Astrocyte (in vitro differentiated cells and primary cell): ENCODE measurements around the gene SUMF1.

ENCODE experiments used
- EZH2 ChIP-seq: IDR thresholded peaks from 2 replicates; pipeline ENCODE4 v1.6.1; 2012; ENCODE audit warnings: mild to moderate bottlenecking, low read length, inconsistent platforms; ENCODE audit not compliant: insufficient read depth
- TF ChIP-seq, protein P1 (sequence below): IDR thresholded peaks from 2 replicates; pipeline ENCODE4 v1.5.1; 2011; ENCODE audit warnings: low read depth, mild to moderate bottlenecking, inconsistent platforms, low read length, moderate library complexity; ENCODE audit not compliant: insufficient read depth

- TF ChIP-seq, protein P1, sequence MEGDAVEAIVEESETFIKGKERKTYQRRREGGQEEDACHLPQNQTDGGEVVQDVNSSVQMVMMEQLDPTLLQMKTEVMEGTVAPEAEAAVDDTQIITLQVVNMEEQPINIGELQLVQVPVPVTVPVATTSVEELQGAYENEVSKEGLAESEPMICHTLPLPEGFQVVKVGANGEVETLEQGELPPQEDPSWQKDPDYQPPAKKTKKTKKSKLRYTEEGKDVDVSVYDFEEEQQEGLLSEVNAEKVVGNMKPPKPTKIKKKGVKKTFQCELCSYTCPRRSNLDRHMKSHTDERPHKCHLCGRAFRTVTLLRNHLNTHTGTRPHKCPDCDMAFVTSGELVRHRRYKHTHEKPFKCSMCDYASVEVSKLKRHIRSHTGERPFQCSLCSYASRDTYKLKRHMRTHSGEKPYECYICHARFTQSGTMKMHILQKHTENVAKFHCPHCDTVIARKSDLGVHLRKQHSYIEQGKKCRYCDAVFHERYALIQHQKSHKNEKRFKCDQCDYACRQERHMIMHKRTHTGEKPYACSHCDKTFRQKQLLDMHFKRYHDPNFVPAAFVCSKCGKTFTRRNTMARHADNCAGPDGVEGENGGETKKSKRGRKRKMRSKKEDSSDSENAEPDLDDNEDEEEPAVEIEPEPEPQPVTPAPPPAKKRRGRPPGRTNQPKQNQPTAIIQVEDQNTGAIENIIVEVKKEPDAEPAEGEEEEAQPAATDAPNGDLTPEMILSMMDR = no peak
- no peak for TF ChIP-seq EZH2
Observed at GRCh38 chr3:4440951-4441350, 26.1 kb downstream of the SUMF1 start.
